Adrenal gland (tissue), 12 donors: ENCODE data around the gene ACTG1. TPM values are rescaled to one million over a fixed set of nuclear protein-coding genes. Genes with fewer than 3 reads are reported as not detected.

Experiments used
- DNase-seq, 7 donors: peaks; one replicate each; pipeline ENCODE4 v3.0.0-alpha.2; 2019 to 2020
- H3K27ac ChIP-seq, 5 donors: fragments of 200-600 bp; sonication (generic) in 4 of 5; 1 replicate in 3 of 5; 2 replicates in 2 of 5; pipeline versions ENCODE4 v1.5.1 to v1.8.0; 2016 to 2020; ENCODE audit warnings: mild to moderate bottlenecking in 1 of 5
- H3K27me3 ChIP-seq: fragments of 200-600 bp; 2 replicates; pipeline ENCODE4 v1.8.0; 2021
- H3K36me3 ChIP-seq, 2 donors: fragments of 200-600 bp; replicated peaks in 1 of 2; 1 replicate in 1 of 2; 2 replicates in 1 of 2; pipeline versions ENCODE4 v1.5.1 to v1.8.0; 2018 to 2022
- H3K4me1 ChIP-seq, 2 donors: fragments of 200-600 bp; replicated peaks in 1 of 2; 1 replicate in 1 of 2; 2 replicates in 1 of 2; pipeline versions ENCODE4 v1.5.1 to v1.8.0; 2018 to 2021
- H3K4me3 ChIP-seq, 4 donors: fragments of 200-600 bp; sonication (generic) in 3 of 4; one replicate each; pipeline ENCODE4 v1.5.1; 2016 to 2018
- H3K9me3 ChIP-seq, 3 donors: fragments of 200-600 bp; sonication (generic) in 1 of 3; replicated peaks in 1 of 3; 1 replicate in 2 of 3; 2 replicates in 1 of 3; pipeline versions ENCODE4 v1.5.1 to v1.8.0; 2016 to 2021
- CTCF ChIP-seq, 6 experiments: fragments of 450-650 bp in 4 of 6; fragments of 200-600 bp in 2 of 6; sonication (generic) in 1 of 6; IDR thresholded peaks; 1 replicate in 5 of 6; 2 replicates in 1 of 6; pipeline versions ENCODE4 v1.5.1 to v1.8.0; 2016 to 2021; ENCODE audit warnings: antibody characterized with exemption in 6 of 6, mild to moderate bottlenecking in 2 of 6, moderate library complexity in 1 of 6
- POLR2A ChIP-seq, 2 donors: fragments of 450-650 bp; IDR thresholded peaks; one replicate each; pipeline ENCODE4 v1.6.1; 2017; ENCODE audit warnings: antibody characterized with exemption in 2 of 2, mild to moderate bottlenecking in 2 of 2, moderate library complexity in 1 of 2
- WGBS, 4 donors: extraction: QIAGEN DNeasy Blood & Tissue Kit in 2 of 4; methylation state at CpG; one replicate each; pipeline versions ENCODE4 v1.1.5 to v1.1.7; 2013 to 2017; 5-methylcytosine and 5-hydroxymethylcytosine counted together
- intact Hi-C, 2 donors: fragments of 100-400 bp; cut with DNase I; formaldehyde crosslinking; loops; one replicate each; pipeline versions ENCODE4 v1.14.1 to v1.15.0; 2022 to 2023
- polyA plus RNA-seq, 3 donors: library from polyadenylated mRNA; stranded (reverse); fragments of 200-250 nt in 2 of 3; fragments of 350-450 nt in 1 of 3; fragmentation: Illumina TruSeq in 1 of 3; extraction: RNeasy Lipid Tissue Mini Kit (QIAGEN cat#74804) in 1 of 3; gene quantifications; one replicate each; pipeline ENCODE4 v1.2.3, GENCODE V29; 2013 to 2014
- total RNA-seq, 9 donors: library from RNA; depleted of rRNA in 4 of 9; stranded (reverse); fragments of >200 nt in 4 of 9; fragments of 120-200 nt in 1 of 9; fragmentation: NEBNext Ultra II Directional in 1 of 9; extraction: Animal tissue kit (Norgen Biotek cat#: 25700) in 1 of 9; gene quantifications; one replicate each; pipeline versions ENCODE4 v1.1.0 to v1.2.4, GENCODE V29; 2013 to 2023
- donor health status: healthy with polysubstance abuse.
- donor health status: Bipolar disorder and iron deficiency.
- donor health status: DM: yes; HTN: yes; CAD: no.
- donor health status: DM: no; HTN: no; CAD: no.
- donor health status: DM: no; HTN: no; CAD: no.
- donor health status: DM: yes; HTN: yes; CAD: no.

ACTG1 gene
- total and polyA plus RNA-seq, 12 donors, result 828 to 6,446 (median 2,144) TPM

- no peaks in the 10 kb centered on the region for H3K9me3 ChIP-seq
- TF ChIP-seq POLR2A (IDR thresholded peaks at IDR 0.05) (no peak), CTCF (IDR thresholded peaks at IDR 0.05) (no peak)
- intact Hi-C loops, result no loop called here
- DNase-seq, result peak in 6 of 7 donors; percentile 58 to 74 (median 68)
- H3K4me1 ChIP-seq, result peaks cover 26 to 31% of the 10 kb centered on the region in 2 donors
- no peak overlapping the region for H3K4me3 ChIP-seq
- peak overlapping the region in 4 of 5 donors; percentile 24 to 78 (median 53) for H3K27ac ChIP-seq
- peaks cover 0 to 45% of the 10 kb centered on the region in 2 donors for H3K36me3 ChIP-seq
- no peaks in the 10 kb centered on the region for H3K27me3 ChIP-seq
- WGBS, 4 donors, result 53 to 70% (median 62%) methylated on average over 7 to 9 of the region's 9 CpGs
Measured at GRCh38 chr17:81556175-81556691, 43.6 kb upstream of the ACTG1 start.

GRCh38 chr17:81553616-81554181 lies 41.1 kb upstream of the ACTG1 start:
- Histone ChIP-seq H3K27ac (peak overlapping the region in 4 of 5 donors; percentile 64 to 94 (median 76)), H3K4me1 (peaks cover 29 to 39% of the 10 kb centered on the region in 2 donors)

DNA sequence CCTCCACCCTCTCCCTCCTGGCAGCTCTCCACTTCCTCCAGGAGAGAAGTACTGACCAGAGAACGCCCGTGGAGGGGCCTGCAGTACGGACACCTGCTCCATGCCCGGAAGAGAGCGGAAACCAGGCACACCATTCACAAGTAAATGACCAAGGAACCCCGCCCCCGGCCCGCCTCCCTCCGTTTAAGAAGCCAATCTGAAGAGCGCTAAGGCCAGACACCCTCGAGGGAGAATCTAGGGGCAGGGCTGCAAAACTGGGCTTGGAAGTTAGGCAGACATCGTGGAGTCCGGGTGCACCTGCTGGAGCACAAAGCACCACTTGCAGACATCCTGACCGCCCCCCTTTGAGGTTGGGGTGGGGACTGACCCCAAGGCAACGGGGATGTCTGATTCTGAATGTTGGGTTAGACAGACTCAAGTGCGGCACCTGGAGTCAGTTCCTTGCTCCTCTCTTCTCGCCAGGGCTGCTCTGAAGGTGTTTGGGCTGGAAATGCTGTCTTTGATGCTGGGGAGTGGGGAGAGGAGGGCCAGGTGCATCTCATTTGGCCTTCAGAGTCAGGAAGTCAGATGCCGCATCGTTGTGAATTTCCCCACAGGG lies 40.5 kb upstream of the ACTG1 start:
- no peaks in the 10 kb centered on the region for H3K9me3 ChIP-seq
- intact Hi-C loops, result no loop called here
- peak overlapping the region; percentile 64 to 94 (median 71) for H3K27ac ChIP-seq
- no peak for TF ChIP-seq CTCF (IDR thresholded peaks at IDR 0.05)
- peak in 1 of 2 donors; percentile 43 for TF ChIP-seq POLR2A (IDR thresholded peaks at IDR 0.05)
- H3K36me3 ChIP-seq, result peaks cover 0 to 17% of the 10 kb centered on the region in 2 donors
- 1 to 2% (median 1%) methylated on average over 12 to 19 of the region's 19 CpGs for WGBS, 4 donors
- peak overlapping the region; percentile 12 to 97 (median 76) for H3K4me3 ChIP-seq
- DNase-seq, result peak in 6 of 7 donors; percentile 79 to 90 (median 84)
- no peaks in the 10 kb centered on the region for H3K27me3 ChIP-seq
- peaks cover 29 to 39% of the 10 kb centered on the region in 2 donors for H3K4me1 ChIP-seq

More at GRCh38 chr17:81553616-81554181, 41.1 kb upstream of the ACTG1 start:
- WGBS, 4 donors, result 15 to 24% (median 16%) methylated on average over 15 to 24 of the region's 24 CpGs
- H3K9me3 ChIP-seq, result no peaks in the 10 kb centered on the region
- no peaks in the 10 kb centered on the region for H3K27me3 ChIP-seq
- TF ChIP-seq CTCF (IDR thresholded peaks at IDR 0.05), result no peak
- no peak for TF ChIP-seq POLR2A (IDR thresholded peaks at IDR 0.05)
- peak overlapping the region in 1 of 4 donors; percentile 97 for H3K4me3 ChIP-seq
- peak in 6 of 7 donors; percentile 69 to 84 (median 74) for DNase-seq
- H3K36me3 ChIP-seq, result peaks cover 0 to 21% of the 10 kb centered on the region in 2 donors
- intact Hi-C loops, result no loop called here

DNA sequence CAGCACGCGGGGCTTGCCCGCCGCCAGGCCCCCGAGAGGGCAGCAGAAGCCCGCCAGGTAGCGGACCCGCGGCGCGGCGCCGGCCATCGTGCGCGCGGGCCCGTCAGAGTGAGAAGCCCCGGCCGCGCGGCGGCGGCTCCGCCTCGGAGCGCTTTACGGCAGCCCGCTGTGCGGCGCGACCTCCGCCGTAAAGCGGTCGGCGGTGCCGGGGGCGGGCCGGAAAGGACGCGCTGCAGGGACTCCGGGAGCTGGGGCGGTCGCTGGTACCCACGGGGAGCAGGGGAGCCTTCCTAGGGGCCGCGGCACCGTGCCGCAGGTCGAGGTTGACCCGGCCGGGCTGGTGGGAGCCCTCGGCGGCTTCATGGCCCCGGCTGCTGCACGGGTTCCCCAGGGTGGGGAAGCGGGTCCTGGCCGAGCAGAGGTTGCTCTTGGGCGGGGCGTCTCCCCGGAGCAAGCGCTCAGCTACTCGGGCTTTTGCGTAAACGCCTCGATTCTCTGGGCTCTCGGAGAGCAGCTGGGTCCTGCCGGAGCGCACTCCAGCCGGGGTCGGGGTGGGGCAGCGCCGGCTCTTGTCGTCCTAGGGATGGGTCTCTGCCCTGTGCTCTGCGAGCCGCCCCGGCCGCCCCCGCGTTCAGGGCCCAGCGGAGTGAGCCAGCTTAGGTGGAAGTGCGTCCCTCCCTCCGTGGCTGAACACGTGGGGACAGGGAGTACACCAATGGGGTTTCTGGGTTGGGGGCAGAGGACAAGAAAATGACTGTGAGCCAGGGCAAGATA lies 39.8 kb upstream of the ACTG1 start, which contains the start of gene FAAP100:
Gene FAAP100, minus strand, starts transcription at position 110 of the 774 bp plus-strand sequence. Its CDS starts 23 bp downstream, at position 87.
- Histone ChIP-seq H3K9me3 (no peaks in the 10 kb centered on the region), H3K4me3 (peak within 1 kb of the TSS; percentile 12 to 97 (median 76)), H3K4me1 (peaks cover 29 to 39% of the 10 kb centered on the region in 2 donors), H3K27me3 (no peaks in the 10 kb centered on the region), H3K36me3 (peaks cover 0 to 17% of the 10 kb centered on the region in 2 donors), H3K27ac (peak within 1 kb of the TSS; percentile 64 to 94 (median 71))
- intact Hi-C loops, result no loop called here
- 0 to 1% (median 0%) methylated on average over 4 to 85 of the region's 85 CpGs for WGBS, 4 donors
- no peak for TF ChIP-seq CTCF (IDR thresholded peaks at IDR 0.05)
- TF ChIP-seq POLR2A (IDR thresholded peaks at IDR 0.05), result peak in 1 of 2 donors; percentile 60
- DNase-seq, result peak; percentile 70 to 81 (median 75)
